Esophagus squamous epithelium (tissue), 5 donors: ENCODE results near the gene TSPYL4. TPM values are rescaled to one million over a fixed set of nuclear protein-coding genes. Genes with fewer than 3 reads are reported as not detected.
A peak's percentile ranks its signal among the peaks of the same experiment; 100 is the strongest.

Source experiments
- DNase-seq: peaks from one replicate; lab custom pipeline; 2025; lab: John Stamatoyannopoulos, UW
- H3K27ac ChIP-seq, 4 donors: fragments of 200-600 bp; sonication (generic); one replicate each; pipeline ENCODE4 v1.5.1; 2016 to 2019; ENCODE audit warnings: mild to moderate bottlenecking in 1 of 4
- H3K27me3 ChIP-seq, 4 donors: fragments of 200-600 bp; sonication (generic); 1 replicate in 3 of 4; 2 replicates in 1 of 4; pipeline versions ENCODE4 v1.5.1 to v1.6.0; 2017 to 2021; ENCODE audit warnings: antibody characterized with exemption in 1 of 4
- H3K36me3 ChIP-seq, 3 donors: fragments of 200-600 bp; sonication (generic); one replicate each; pipeline ENCODE4 v1.5.1; 2016 to 2019
- H3K4me1 ChIP-seq, 3 donors: fragments of 200-600 bp; sonication (generic); one replicate each; pipeline ENCODE4 v1.5.1; 2017 to 2019
- H3K4me3 ChIP-seq, 4 donors: fragments of 200-600 bp; sonication (generic); 1 replicate in 3 of 4; 2 replicates in 1 of 4; pipeline ENCODE4 v1.5.1; 2016 to 2019; ENCODE audit warnings: mild to moderate bottlenecking in 2 of 4, moderate library complexity in 1 of 4
- H3K9me3 ChIP-seq, 3 donors: fragments of 200-600 bp; sonication (generic); one replicate each; pipeline ENCODE4 v1.5.1; 2016 to 2019
- CTCF ChIP-seq, 6 experiments: fragments of 450-650 bp in 4 of 6; fragments of 200-600 bp in 2 of 6; sonication (generic) in 2 of 6; IDR thresholded peaks; one replicate each; pipeline ENCODE4 v1.5.1; 2016 to 2019; ENCODE audit warnings: antibody characterized with exemption in 6 of 6, mild to moderate bottlenecking in 4 of 6, moderate library complexity in 4 of 6
- POLR2A ChIP-seq, 4 donors: fragments of 450-650 bp; IDR thresholded peaks; one replicate each; pipeline ENCODE4 v1.6.1; 2017; ENCODE audit warnings: antibody characterized with exemption in 4 of 4, mild to moderate bottlenecking in 4 of 4, moderate library complexity in 3 of 4
- WGBS, 2 donors: methylation state at CpG; one replicate each; pipeline ENCODE4 v1.1.5; 2018; 5-methylcytosine and 5-hydroxymethylcytosine counted together
- intact Hi-C: fragments of 100-400 bp; cut with DNase I; formaldehyde crosslinking; loops from one replicate; pipeline ENCODE4 v1.15.0; 2022
- total RNA-seq, 4 donors: library from RNA; depleted of rRNA; stranded (reverse); fragments of >200 nt; gene quantifications; one replicate each; pipeline ENCODE4 v1.1.0, GENCODE V29; 2016
- donor health status: DM: yes; HTN: yes; CAD: no.

The TSPYL4 gene
- total RNA-seq, 4 donors from 2014 or later, result 2.8 to 11.8 (median 6.3) TPM

GRCh38 chr6:116254297-116255056 is 602 bp upstream of the TSPYL4 start:
- 11 to 15% methylated on average over 4 of the region's 4 CpGs for WGBS, 2 donors
- TF ChIP-seq CTCF (IDR thresholded peaks at IDR 0.05), result no peak
- no peak for TF ChIP-seq POLR2A (IDR thresholded peaks at IDR 0.05)
- H3K9me3 ChIP-seq, result no peaks in the 10 kb centered on the region
- H3K27ac ChIP-seq, result peak overlapping the region; percentile 92 to 96 (median 94)
- intact Hi-C loops, result no loop called here
- no peaks in the 10 kb centered on the region for H3K27me3 ChIP-seq
- H3K36me3 ChIP-seq, result peaks cover 0 to 10% (median 0%) of the 10 kb centered on the region in 3 donors
- no peak for DNase-seq
- H3K4me3 ChIP-seq, result peak overlapping the region; percentile 73 to 99 (median 97)
- peaks cover 22 to 58% (median 45%) of the 10 kb centered on the region in 3 donors for H3K4me1 ChIP-seq

GRCh38 chr6:116253188-116253504 is 729 bp downstream of the TSPYL4 start:
- DNase-seq, result no peak
- TF ChIP-seq POLR2A (IDR thresholded peaks at IDR 0.05), result no peak
- TF ChIP-seq CTCF (IDR thresholded peaks at IDR 0.05), result no peak
- Histone ChIP-seq H3K4me1 (peaks cover 22 to 63% (median 46%) of the 10 kb centered on the region in 3 donors), H3K27ac (peak overlapping the region; percentile 92 to 96 (median 94)), H3K27me3 (no peaks in the 10 kb centered on the region), H3K4me3 (peak overlapping the region; percentile 73 to 99 (median 97)), H3K36me3 (peaks cover 0 to 3% (median 0%) of the 10 kb centered on the region in 3 donors), H3K9me3 (no peaks in the 10 kb centered on the region)
- intact Hi-C loops, result no loop called here
- WGBS, 2 donors, result 25 to 30% methylated on average over 10 to 11 of the region's 11 CpGs

- peak overlapping the region in 3 of 4 donors; percentile 11 to 43 (median 14) for H3K27ac ChIP-seq
- peaks cover 22 to 63% (median 46%) of the 10 kb centered on the region in 3 donors for H3K4me1 ChIP-seq
- H3K36me3 ChIP-seq, result peaks cover 0 to 4% (median 0%) of the 10 kb centered on the region in 3 donors
- DNase-seq, result no peak
- H3K4me3 ChIP-seq, result peak overlapping the region in 2 of 4 donors; percentile 11 to 99
- TF ChIP-seq CTCF (IDR thresholded peaks at IDR 0.05) (no peak), POLR2A (IDR thresholded peaks at IDR 0.05) (no peak)
- WGBS, 2 donors, result 60% methylated on average over 6 of the region's 6 CpGs
- intact Hi-C loops, result no loop called here
- H3K27me3 ChIP-seq, result no peaks in the 10 kb centered on the region
- H3K9me3 ChIP-seq, result no peaks in the 10 kb centered on the region
These were observed 2.1 kb downstream of the TSPYL4 start for GRCh38 chr6:116251568-116252384.

GRCh38 chr6:116248577-116248976 is 5.3 kb downstream of the TSPYL4 start:
- TF ChIP-seq POLR2A (IDR thresholded peaks at IDR 0.05) (no peak), CTCF (IDR thresholded peaks at IDR 0.05) (no peak)
- Histone ChIP-seq H3K27me3 (no peaks in the 10 kb centered on the region), H3K36me3 (peaks cover 0 to 8% (median 0%) of the 10 kb centered on the region in 3 donors), H3K9me3 (no peaks in the 10 kb centered on the region), H3K4me3 (no peak overlapping the region), H3K4me1 (peaks cover 22 to 47% (median 38%) of the 10 kb centered on the region in 3 donors), H3K27ac (no peak overlapping the region)
- no peak for DNase-seq
- 91 to 96% methylated on average over 2 of the region's 2 CpGs for WGBS, 2 donors
- intact Hi-C loops, result no loop called here

GRCh38 chr6:116247285-116247684 is 6.6 kb downstream of the TSPYL4 start:
- intact Hi-C loops, result no loop called here
- no peaks in the 10 kb centered on the region for H3K27me3 ChIP-seq
- H3K27ac ChIP-seq, result no peak overlapping the region
- H3K36me3 ChIP-seq, result peaks cover 0 to 8% (median 0%) of the 10 kb centered on the region in 3 donors
- H3K4me3 ChIP-seq, result no peak overlapping the region
- no peak for TF ChIP-seq POLR2A (IDR thresholded peaks at IDR 0.05)
- no peak for TF ChIP-seq CTCF (IDR thresholded peaks at IDR 0.05)
- DNase-seq, result no peak
- no peaks in the 10 kb centered on the region for H3K9me3 ChIP-seq
- peaks cover 12 to 36% (median 28%) of the 10 kb centered on the region in 3 donors for H3K4me1 ChIP-seq
